ENCODE data around the gene MAD1L1.

DNA sequence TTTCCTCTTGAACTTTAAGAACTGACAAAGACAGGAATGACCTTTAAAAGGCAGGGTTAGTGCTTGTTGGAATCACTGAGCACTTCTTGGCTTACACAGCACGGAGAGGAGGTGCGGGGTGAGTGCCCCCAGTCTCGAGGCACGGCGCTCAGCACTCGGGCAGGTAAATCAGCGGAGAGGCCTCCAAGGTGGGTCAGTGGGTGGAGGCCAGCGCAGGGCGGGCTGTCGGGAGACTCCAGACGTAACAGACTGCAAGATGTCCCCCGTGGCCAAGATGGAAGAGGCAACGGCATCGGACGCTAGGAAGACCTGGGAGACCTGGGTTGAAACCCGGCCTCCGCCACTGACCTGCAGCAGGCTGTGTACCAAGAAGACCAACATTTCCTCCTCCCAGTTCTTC lies 149.4 kb downstream of the MAD1L1 start:
- TF ChIP-seq POLR2A (IDR thresholded peaks at IDR 0.05; ENCODE audit: low read depth, low read length), result no peak
- TF ChIP-seq, protein P1, sequence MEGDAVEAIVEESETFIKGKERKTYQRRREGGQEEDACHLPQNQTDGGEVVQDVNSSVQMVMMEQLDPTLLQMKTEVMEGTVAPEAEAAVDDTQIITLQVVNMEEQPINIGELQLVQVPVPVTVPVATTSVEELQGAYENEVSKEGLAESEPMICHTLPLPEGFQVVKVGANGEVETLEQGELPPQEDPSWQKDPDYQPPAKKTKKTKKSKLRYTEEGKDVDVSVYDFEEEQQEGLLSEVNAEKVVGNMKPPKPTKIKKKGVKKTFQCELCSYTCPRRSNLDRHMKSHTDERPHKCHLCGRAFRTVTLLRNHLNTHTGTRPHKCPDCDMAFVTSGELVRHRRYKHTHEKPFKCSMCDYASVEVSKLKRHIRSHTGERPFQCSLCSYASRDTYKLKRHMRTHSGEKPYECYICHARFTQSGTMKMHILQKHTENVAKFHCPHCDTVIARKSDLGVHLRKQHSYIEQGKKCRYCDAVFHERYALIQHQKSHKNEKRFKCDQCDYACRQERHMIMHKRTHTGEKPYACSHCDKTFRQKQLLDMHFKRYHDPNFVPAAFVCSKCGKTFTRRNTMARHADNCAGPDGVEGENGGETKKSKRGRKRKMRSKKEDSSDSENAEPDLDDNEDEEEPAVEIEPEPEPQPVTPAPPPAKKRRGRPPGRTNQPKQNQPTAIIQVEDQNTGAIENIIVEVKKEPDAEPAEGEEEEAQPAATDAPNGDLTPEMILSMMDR (conservative IDR thresholded peaks at IDR 0.05; ENCODE audit: low read depth, low read length), result no peak
- TF ChIP-seq FOS (IDR thresholded peaks at IDR 0.05; ENCODE audit: low read depth, low read length), result no peak
- no peak for TF ChIP-seq RCOR1 (IDR thresholded peaks at IDR 0.05; ENCODE audit: insufficient replicate concordance, low read length)
- TF ChIP-seq MXI1 (IDR thresholded peaks at IDR 0.05; ENCODE audit: borderline replicate concordance, low read depth, low read length), result no peak
- TF ChIP-seq USF2 (IDR thresholded peaks at IDR 0.05; ENCODE audit: low read depth, low read length), result no peak
- TF ChIP-seq, protein P2, sequence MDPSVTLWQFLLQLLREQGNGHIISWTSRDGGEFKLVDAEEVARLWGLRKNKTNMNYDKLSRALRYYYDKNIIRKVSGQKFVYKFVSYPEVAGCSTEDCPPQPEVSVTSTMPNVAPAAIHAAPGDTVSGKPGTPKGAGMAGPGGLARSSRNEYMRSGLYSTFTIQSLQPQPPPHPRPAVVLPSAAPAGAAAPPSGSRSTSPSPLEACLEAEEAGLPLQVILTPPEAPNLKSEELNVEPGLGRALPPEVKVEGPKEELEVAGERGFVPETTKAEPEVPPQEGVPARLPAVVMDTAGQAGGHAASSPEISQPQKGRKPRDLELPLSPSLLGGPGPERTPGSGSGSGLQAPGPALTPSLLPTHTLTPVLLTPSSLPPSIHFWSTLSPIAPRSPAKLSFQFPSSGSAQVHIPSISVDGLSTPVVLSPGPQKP (IDR thresholded peaks at IDR 0.05; ENCODE audit: borderline replicate concordance, low read depth, low read length), result no peak
- no peak for TF ChIP-seq RAD21 (IDR thresholded peaks at IDR 0.05; ENCODE audit: low read length)
- TF ChIP-seq SMC3 (IDR thresholded peaks at IDR 0.05; ENCODE audit: low read depth, low read length), result no peak
